Measurements from ENCODE around the gene TMEM95. TPM values are rescaled to one million over a fixed set of nuclear protein-coding genes. Genes with fewer than 3 reads are reported as not detected.
A peak's percentile ranks its signal among the peaks of the same experiment; 100 is the strongest.

The TMEM95 gene
- total and polyA plus RNA-seq, 10 of the 15 experiments (the other 5 are each of a cell fraction or from before 2014, with no cell fraction given), result 0.05 to 0.28 TPM; not detected in 8

DNA sequence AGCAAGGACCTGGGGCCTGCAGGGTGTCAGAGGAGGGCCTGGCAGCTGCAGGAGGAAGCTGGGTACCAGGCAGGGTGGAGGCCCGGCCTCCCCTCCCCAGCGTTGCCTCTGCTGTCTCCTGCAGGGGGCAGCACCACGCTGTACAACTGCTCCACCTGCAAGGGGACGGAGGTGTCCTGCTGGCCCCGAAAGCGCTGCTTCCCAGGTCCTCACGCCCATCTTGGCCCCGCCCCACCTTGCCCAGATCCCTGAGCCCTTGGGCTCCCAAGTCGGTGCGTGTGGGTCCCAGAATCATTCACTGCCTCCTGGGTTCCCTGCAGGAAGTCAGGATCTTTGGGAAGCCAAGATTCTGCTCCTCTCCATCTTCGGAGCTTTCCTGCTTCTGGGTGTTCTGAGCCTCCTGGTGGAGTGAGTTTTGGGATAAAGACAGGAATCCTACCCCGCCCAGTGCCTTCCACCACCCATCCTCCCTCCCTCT, 1.2 kb downstream of the TMEM95 start (continued):
- TF ChIP-seq, protein P1, sequence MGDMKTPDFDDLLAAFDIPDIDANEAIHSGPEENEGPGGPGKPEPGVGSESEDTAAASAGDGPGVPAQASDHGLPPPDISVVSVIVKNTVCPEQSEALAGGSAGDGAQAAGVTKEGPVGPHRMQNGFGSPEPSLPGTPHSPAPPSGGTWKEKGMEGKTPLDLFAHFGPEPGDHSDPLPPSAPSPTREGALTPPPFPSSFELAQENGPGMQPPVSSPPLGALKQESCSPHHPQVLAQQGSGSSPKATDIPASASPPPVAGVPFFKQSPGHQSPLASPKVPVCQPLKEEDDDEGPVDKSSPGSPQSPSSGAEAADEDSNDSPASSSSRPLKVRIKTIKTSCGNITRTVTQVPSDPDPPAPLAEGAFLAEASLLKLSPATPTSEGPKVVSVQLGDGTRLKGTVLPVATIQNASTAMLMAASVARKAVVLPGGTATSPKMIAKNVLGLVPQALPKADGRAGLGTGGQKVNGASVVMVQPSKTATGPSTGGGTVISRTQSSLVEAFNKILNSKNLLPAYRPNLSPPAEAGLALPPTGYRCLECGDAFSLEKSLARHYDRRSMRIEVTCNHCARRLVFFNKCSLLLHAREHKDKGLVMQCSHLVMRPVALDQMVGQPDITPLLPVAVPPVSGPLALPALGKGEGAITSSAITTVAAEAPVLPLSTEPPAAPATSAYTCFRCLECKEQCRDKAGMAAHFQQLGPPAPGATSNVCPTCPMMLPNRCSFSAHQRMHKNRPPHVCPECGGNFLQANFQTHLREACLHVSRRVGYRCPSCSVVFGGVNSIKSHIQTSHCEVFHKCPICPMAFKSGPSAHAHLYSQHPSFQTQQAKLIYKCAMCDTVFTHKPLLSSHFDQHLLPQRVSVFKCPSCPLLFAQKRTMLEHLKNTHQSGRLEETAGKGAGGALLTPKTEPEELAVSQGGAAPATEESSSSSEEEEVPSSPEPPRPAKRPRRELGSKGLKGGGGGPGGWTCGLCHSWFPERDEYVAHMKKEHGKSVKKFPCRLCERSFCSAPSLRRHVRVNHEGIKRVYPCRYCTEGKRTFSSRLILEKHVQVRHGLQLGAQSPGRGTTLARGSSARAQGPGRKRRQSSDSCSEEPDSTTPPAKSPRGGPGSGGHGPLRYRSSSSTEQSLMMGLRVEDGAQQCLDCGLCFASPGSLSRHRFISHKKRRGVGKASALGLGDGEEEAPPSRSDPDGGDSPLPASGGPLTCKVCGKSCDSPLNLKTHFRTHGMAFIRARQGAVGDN (IDR thresholded peaks at IDR 0.05), result no peak
- peak; percentile 49 for TF ChIP-seq IKZF1 (conservative IDR thresholded peaks at IDR 0.05)
- TF ChIP-seq KAT2A (conservative IDR thresholded peaks at IDR 0.05; ENCODE audit: control insufficient read depth, low read depth, low read length), result no peak
- TF ChIP-seq, protein P2, sequence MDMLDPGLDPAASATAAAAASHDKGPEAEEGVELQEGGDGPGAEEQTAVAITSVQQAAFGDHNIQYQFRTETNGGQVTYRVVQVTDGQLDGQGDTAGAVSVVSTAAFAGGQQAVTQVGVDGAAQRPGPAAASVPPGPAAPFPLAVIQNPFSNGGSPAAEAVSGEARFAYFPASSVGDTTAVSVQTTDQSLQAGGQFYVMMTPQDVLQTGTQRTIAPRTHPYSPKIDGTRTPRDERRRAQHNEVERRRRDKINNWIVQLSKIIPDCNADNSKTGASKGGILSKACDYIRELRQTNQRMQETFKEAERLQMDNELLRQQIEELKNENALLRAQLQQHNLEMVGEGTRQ (IDR thresholded peaks at IDR 0.05; ENCODE audit: borderline replicate concordance, low read depth, low read length), result no peak
- TF ChIP-seq SPI1 (IDR thresholded peaks at IDR 0.05; ENCODE audit: borderline replicate concordance, insufficient read depth, low read depth, low read length), result no peak
- TF ChIP-seq NFIC (IDR thresholded peaks at IDR 0.05; ENCODE audit: low read depth, low read length), result no peak
- TF ChIP-seq DPF2 (IDR thresholded peaks at IDR 0.05), result 0 out of 2 replicates have a peak, but pooled peaks have one; percentile 41
- TF ChIP-seq EZH2 (IDR thresholded peaks at IDR 0.05; ENCODE audit: borderline replicate concordance, control insufficient read depth, low read depth, low read length), result no peak
- TF ChIP-seq SMAD5 (IDR thresholded peaks at IDR 0.05; ENCODE audit: low read depth), result no peak
- no peak for TF ChIP-seq MYB (IDR thresholded peaks at IDR 0.05; ENCODE audit: borderline replicate concordance, low read depth, low read length)
- no peak for TF ChIP-seq CHD1 (IDR thresholded peaks at IDR 0.05; ENCODE audit: low read depth, low read length)
- TF ChIP-seq PAX5 (IDR thresholded peaks at IDR 0.05; ENCODE audit: borderline replicate concordance, low read depth, low read length), result 0 out of 2 replicates have a peak, but pooled peaks have one; percentile 27
- peak; percentile 98 for TF ChIP-seq SMARCA5 (IDR thresholded peaks at IDR 0.05)
- no peak for TF ChIP-seq KLF5 (IDR thresholded peaks at IDR 0.05; ENCODE audit: partially characterized antibody)
- no peak for TF ChIP-seq EED (IDR thresholded peaks at IDR 0.05; ENCODE audit: low read depth)
- no peak for TF ChIP-seq EP300 (IDR thresholded peaks at IDR 0.05; ENCODE audit: borderline replicate concordance in 1 of 2, control insufficient read depth in 1 of 2, low read depth in 2 of 2, low read length in 2 of 2)
- TF ChIP-seq CHD2 (IDR thresholded peaks at IDR 0.05; ENCODE audit: borderline replicate concordance, low read depth, low read length), result no peak
- TF ChIP-seq MEF2B (IDR thresholded peaks at IDR 0.05; ENCODE audit: partially characterized antibody, poor library complexity, severe bottlenecking), result no peak
- no peak for TF ChIP-seq FOXK2 (IDR thresholded peaks at IDR 0.05)
- TF ChIP-seq NBN (IDR thresholded peaks at IDR 0.05), result peak; percentile 68; the same call in 1 of the 2 replicates
- TF ChIP-seq SIX5 (IDR thresholded peaks at IDR 0.05; ENCODE audit: low read depth, low read length, severe bottlenecking), result no peak
- TF ChIP-seq TBL1XR1 (IDR thresholded peaks at IDR 0.05; ENCODE audit: low read depth, low read length), result no peak
- TF ChIP-seq POLR2A (IDR thresholded peaks at IDR 0.05; ENCODE audit: low read depth, low read length), result no peak
- TF ChIP-seq CEBPB (IDR thresholded peaks at IDR 0.05; ENCODE audit: borderline replicate concordance in 1 of 2, low read depth in 2 of 2, low read length in 2 of 2), result no peak
- TF ChIP-seq, protein P3, sequence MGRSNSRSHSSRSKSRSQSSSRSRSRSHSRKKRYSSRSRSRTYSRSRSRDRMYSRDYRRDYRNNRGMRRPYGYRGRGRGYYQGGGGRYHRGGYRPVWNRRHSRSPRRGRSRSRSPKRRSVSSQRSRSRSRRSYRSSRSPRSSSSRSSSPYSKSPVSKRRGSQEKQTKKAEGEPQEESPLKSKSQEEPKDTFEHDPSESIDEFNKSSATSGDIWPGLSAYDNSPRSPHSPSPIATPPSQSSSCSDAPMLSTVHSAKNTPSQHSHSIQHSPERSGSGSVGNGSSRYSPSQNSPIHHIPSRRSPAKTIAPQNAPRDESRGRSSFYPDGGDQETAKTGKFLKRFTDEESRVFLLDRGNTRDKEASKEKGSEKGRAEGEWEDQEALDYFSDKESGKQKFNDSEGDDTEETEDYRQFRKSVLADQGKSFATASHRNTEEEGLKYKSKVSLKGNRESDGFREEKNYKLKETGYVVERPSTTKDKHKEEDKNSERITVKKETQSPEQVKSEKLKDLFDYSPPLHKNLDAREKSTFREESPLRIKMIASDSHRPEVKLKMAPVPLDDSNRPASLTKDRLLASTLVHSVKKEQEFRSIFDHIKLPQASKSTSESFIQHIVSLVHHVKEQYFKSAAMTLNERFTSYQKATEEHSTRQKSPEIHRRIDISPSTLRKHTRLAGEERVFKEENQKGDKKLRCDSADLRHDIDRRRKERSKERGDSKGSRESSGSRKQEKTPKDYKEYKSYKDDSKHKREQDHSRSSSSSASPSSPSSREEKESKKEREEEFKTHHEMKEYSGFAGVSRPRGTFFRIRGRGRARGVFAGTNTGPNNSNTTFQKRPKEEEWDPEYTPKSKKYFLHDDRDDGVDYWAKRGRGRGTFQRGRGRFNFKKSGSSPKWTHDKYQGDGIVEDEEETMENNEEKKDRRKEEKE (IDR thresholded peaks at IDR 0.05), result no peak
- no peak for TF ChIP-seq STAT1 (conservative IDR thresholded peaks at IDR 0.05)

All from GM12878 (cell line).